Measurements from ENCODE around the gene KRT2.

KRT2 gene

GRCh38 chr12:52601671-52602070 is 50.3 kb downstream of the KRT2 start:
- no peaks in the 10 kb centered on the region for H3K9me3 Mint-ChIP-seq
- no peak for DNase-seq
- no peak overlapping the region for H3K27ac Mint-ChIP-seq
- H3K27me3 Mint-ChIP-seq: peaks cover 3% of the 10 kb centered on the region
- no peaks in the 10 kb centered on the region for H3K36me3 Mint-ChIP-seq (ENCODE audit: low read depth)
- peaks cover 44% of the 10 kb centered on the region for H3K4me1 Mint-ChIP-seq (ENCODE audit: low read depth)
- no peak overlapping the region for H3K4me3 Mint-ChIP-seq

GRCh38 chr12:52600941-52601481 is 51.0 kb downstream of the KRT2 start, which contains the start of gene KRT72:
KRT72 (minus strand) TSS chr12:52601463; CDS start chr12:52601452, 11 bp downstream.
- H3K9me3 Mint-ChIP-seq: no peaks in the 10 kb centered on the region
- H3K36me3 Mint-ChIP-seq (ENCODE audit: low read depth): no peaks in the 10 kb centered on the region
- peaks cover 3% of the 10 kb centered on the region for H3K27me3 Mint-ChIP-seq
- H3K4me1 Mint-ChIP-seq (ENCODE audit: low read depth): peaks cover 42% of the 10 kb centered on the region
- DNase-seq: no peak
- no peak within 1 kb of the TSS for H3K27ac Mint-ChIP-seq
- no peak within 1 kb of the TSS for H3K4me3 Mint-ChIP-seq

- H3K27me3 Mint-ChIP-seq: peaks cover 3% of the 10 kb centered on the region
- no peak for DNase-seq
- no peaks in the 10 kb centered on the region for H3K9me3 Mint-ChIP-seq
These were observed 51.5 kb downstream of the KRT2 start for GRCh38 chr12:52600475-52600874.

GRCh38 chr12:52600071-52600470 is 51.9 kb downstream of the KRT2 start:
- Mint-ChIP-seq H3K27me3 (peaks cover 3% of the 10 kb centered on the region), H3K4me1 (ENCODE audit: low read depth) (peaks cover 34% of the 10 kb centered on the region), H3K27ac (no peak overlapping the region), H3K9me3 (no peaks in the 10 kb centered on the region), H3K36me3 (ENCODE audit: low read depth) (no peaks in the 10 kb centered on the region), H3K4me3 (no peak overlapping the region)
- no peak for DNase-seq

More at GRCh38 chr12:52600475-52600874, 51.5 kb downstream of the KRT2 start:
- H3K36me3 Mint-ChIP-seq (ENCODE audit: low read depth): no peaks in the 10 kb centered on the region
- peaks cover 37% of the 10 kb centered on the region for H3K4me1 Mint-ChIP-seq (ENCODE audit: low read depth)
- no peak overlapping the region for H3K4me3 Mint-ChIP-seq
- H3K27ac Mint-ChIP-seq: no peak overlapping the region

GRCh38 chr12:52598966-52599365 is 53.0 kb downstream of the KRT2 start:
- Mint-ChIP-seq H3K9me3 (no peaks in the 10 kb centered on the region), H3K36me3 (ENCODE audit: low read depth) (no peaks in the 10 kb centered on the region), H3K4me3 (no peak overlapping the region), H3K27ac (no peak overlapping the region), H3K27me3 (peaks cover 3% of the 10 kb centered on the region), H3K4me1 (ENCODE audit: low read depth) (peaks cover 24% of the 10 kb centered on the region)
- DNase-seq: no peak
